ENCODE results near the gene SERPINE2.

The SERPINE2 gene

DNA sequence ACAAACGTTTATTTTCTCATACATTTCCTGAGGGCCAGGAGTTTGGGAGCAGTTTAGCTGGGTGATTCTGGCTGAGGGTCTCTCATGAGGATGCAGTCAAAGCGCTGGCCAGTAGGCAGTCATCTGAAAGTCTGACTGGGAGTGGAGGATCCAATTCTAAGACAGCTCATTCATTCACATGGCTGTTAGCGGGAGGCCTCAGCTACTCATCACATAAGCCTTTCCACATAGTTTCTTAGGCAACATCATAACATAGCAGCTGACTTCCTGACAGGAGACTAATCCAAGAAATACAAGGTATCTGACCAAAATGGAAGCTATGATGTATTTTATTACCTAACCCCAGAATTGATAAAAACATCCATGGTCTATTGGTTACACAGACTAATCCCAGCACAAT lies 84.7 kb downstream of the SERPINE2 start:
- no peak for TF ChIP-seq EZH2 (IDR thresholded peaks at IDR 0.05; ENCODE audit: borderline replicate concordance, low read length)
- TF ChIP-seq, protein P1, sequence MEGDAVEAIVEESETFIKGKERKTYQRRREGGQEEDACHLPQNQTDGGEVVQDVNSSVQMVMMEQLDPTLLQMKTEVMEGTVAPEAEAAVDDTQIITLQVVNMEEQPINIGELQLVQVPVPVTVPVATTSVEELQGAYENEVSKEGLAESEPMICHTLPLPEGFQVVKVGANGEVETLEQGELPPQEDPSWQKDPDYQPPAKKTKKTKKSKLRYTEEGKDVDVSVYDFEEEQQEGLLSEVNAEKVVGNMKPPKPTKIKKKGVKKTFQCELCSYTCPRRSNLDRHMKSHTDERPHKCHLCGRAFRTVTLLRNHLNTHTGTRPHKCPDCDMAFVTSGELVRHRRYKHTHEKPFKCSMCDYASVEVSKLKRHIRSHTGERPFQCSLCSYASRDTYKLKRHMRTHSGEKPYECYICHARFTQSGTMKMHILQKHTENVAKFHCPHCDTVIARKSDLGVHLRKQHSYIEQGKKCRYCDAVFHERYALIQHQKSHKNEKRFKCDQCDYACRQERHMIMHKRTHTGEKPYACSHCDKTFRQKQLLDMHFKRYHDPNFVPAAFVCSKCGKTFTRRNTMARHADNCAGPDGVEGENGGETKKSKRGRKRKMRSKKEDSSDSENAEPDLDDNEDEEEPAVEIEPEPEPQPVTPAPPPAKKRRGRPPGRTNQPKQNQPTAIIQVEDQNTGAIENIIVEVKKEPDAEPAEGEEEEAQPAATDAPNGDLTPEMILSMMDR (IDR thresholded peaks at IDR 0.05; ENCODE audit: low read length) = no peak

GRCh38 chr2:223952280-223952968 lies 86.7 kb downstream of the SERPINE2 start:
- H2AFZ ChIP-seq (ENCODE audit: low read length) = peak overlapping the region; percentile 92
- H3K27ac ChIP-seq (ENCODE audit: low read depth, low read length, poor library complexity, severe bottlenecking) = peak overlapping the region; percentile 83
- H3K27me3 ChIP-seq (ENCODE audit: insufficient read depth, low read length) = no peaks in the 10 kb centered on the region
- no peaks in the 10 kb centered on the region for H3K36me3 ChIP-seq (ENCODE audit: insufficient read depth, low read length)
- peak overlapping the region; percentile 59 for H3K4me2 ChIP-seq (ENCODE audit: low read length)
- H3K9me2 ChIP-seq (ENCODE audit: low read depth, low read length) = no peaks in the 10 kb centered on the region
- H3K79me2 ChIP-seq (ENCODE audit: insufficient read depth, low read length) = no peaks in the 10 kb centered on the region; the same call in 1 of the 2 replicates
- no peaks in the 10 kb centered on the region for H3F3A ChIP-seq (ENCODE audit: insufficient read depth, low read length)
- H3K4me1 ChIP-seq (ENCODE audit: insufficient read depth, low read length, severe bottlenecking) = peaks cover 59% of the 10 kb centered on the region
- no peaks in the 10 kb centered on the region for H3K9me3 ChIP-seq (ENCODE audit: low read length)
- no peaks in the 10 kb centered on the region for H4K20me1 ChIP-seq (ENCODE audit: insufficient read depth, low read length)
- H3K9ac ChIP-seq (ENCODE audit: low read length) = peak overlapping the region; percentile 42; the same call in 1 of the 2 replicates
- peak overlapping the region; percentile 37 for H3K4me3 ChIP-seq (ENCODE audit: low read depth, low read length, poor library complexity, severe bottlenecking)
- TF ChIP-seq, protein P1 (IDR thresholded peaks at IDR 0.05; ENCODE audit: low read length) = no peak
- TF ChIP-seq EZH2 (IDR thresholded peaks at IDR 0.05; ENCODE audit: borderline replicate concordance, low read length) = no peak

More for the DNA sequence above, 84.7 kb downstream of the SERPINE2 start:
- no peaks in the 10 kb centered on the region for H4K20me1 ChIP-seq (ENCODE audit: insufficient read depth, low read length)
- peak overlapping the region; percentile 83 for H3K27ac ChIP-seq (ENCODE audit: low read depth, low read length, poor library complexity, severe bottlenecking)
- no peaks in the 10 kb centered on the region for H3K9me3 ChIP-seq (ENCODE audit: low read length)
- no peaks in the 10 kb centered on the region for H3F3A ChIP-seq (ENCODE audit: insufficient read depth, low read length)
- no peaks in the 10 kb centered on the region for H3K27me3 ChIP-seq (ENCODE audit: insufficient read depth, low read length)
- H3K9ac ChIP-seq (ENCODE audit: low read length) = no peak overlapping the region
- no peaks in the 10 kb centered on the region for H3K9me2 ChIP-seq (ENCODE audit: low read depth, low read length)
- H3K4me2 ChIP-seq (ENCODE audit: low read length) = no peak overlapping the region
- no peak overlapping the region for H2AFZ ChIP-seq (ENCODE audit: low read length)
- peaks cover under 1% of the 10 kb centered on the region; the same call in 1 of the 2 replicates for H3K36me3 ChIP-seq (ENCODE audit: insufficient read depth, low read length)
- H3K4me3 ChIP-seq (ENCODE audit: low read depth, low read length, poor library complexity, severe bottlenecking) = no peak overlapping the region
- H3K4me1 ChIP-seq (ENCODE audit: insufficient read depth, low read length, severe bottlenecking) = peaks cover 72% of the 10 kb centered on the region
- H3K79me2 ChIP-seq (ENCODE audit: insufficient read depth, low read length) = peaks cover 19% of the 10 kb centered on the region

DNA sequence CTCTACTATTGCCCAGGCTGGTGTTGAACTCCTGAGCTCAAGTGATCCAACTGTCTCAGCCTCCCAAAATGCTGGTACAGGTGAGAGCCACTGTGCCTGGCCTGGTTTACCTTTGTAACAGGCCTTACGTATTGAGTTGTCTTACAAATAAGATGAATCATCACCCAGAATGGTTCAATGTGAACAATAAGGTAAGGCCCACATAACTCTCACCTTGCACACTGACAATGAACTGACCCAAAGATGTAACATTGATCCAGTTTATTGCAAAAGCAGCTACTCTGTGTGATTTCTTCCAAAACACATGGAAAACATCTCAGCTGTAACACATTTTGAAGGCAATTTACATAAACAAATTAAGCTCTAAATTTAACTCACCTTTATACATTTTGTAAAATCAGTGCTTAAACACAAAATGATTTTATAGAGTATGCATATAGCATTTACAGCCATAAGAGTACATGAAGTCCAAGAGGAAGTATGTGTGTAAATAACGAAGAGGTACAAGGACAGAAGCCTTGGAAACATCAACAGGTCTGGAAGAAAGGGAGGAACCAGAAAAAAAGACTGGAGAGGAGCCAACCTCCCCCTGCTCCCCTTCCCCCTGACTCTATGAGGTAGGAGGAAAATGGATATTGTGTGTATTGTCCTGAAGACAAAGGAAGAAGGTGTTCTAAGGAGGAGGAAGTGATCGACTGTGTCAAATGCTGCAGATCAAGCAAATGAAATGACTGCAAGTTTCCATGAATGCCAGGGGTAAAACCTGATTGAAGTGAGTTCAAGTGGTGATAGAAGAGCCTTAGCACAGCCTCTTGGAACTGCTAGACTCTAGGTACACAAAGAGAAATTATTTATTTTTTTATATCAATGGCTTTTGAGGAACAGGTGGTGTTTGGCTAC lies 88.4 kb downstream of the SERPINE2 start:
- no peaks in the 10 kb centered on the region for H3K9me2 ChIP-seq (ENCODE audit: low read depth, low read length)
- no peaks in the 10 kb centered on the region for H3K27me3 ChIP-seq (ENCODE audit: insufficient read depth, low read length)
- H3K36me3 ChIP-seq (ENCODE audit: insufficient read depth, low read length) = no peaks in the 10 kb centered on the region
- no peaks in the 10 kb centered on the region for H3K79me2 ChIP-seq (ENCODE audit: insufficient read depth, low read length)
- H3K9me3 ChIP-seq (ENCODE audit: low read length) = no peaks in the 10 kb centered on the region
- H4K20me1 ChIP-seq (ENCODE audit: insufficient read depth, low read length) = no peaks in the 10 kb centered on the region
- no peak overlapping the region for H3K9ac ChIP-seq (ENCODE audit: low read length)
- TF ChIP-seq, protein P1 (IDR thresholded peaks at IDR 0.05; ENCODE audit: low read length) = no peak
- TF ChIP-seq EZH2 (IDR thresholded peaks at IDR 0.05; ENCODE audit: borderline replicate concordance, low read length) = no peak
- no peaks in the 10 kb centered on the region for H3F3A ChIP-seq (ENCODE audit: insufficient read depth, low read length)
- peak overlapping the region; percentile 56; the same call in 1 of the 2 replicates for H2AFZ ChIP-seq (ENCODE audit: low read length)
- H3K4me3 ChIP-seq (ENCODE audit: low read depth, low read length, poor library complexity, severe bottlenecking) = no peak overlapping the region
- H3K4me2 ChIP-seq (ENCODE audit: low read length) = no peak overlapping the region
- H3K27ac ChIP-seq (ENCODE audit: low read depth, low read length, poor library complexity, severe bottlenecking) = peak overlapping the region; percentile 29
- peaks cover 50% of the 10 kb centered on the region for H3K4me1 ChIP-seq (ENCODE audit: insufficient read depth, low read length, severe bottlenecking)

All from OCI-LY1 (cell line).